Neuron (in vitro differentiated cells): ENCODE results near the gene TMEM106C.
"Not testable (repeated sequence)": the region's sequence is repeated elsewhere in the genome, so short reads cannot be mapped to it uniquely, and the experiment has no call there.

Experiments used
- H2AFZ ChIP-seq: one replicate; pipeline ENCODE4 v1.6.1; 2013; ENCODE audit warnings: low read depth, mild to moderate bottlenecking, inconsistent platforms, low read length, moderate library complexity
- H3K27me3 ChIP-seq: one replicate; pipeline ENCODE4 v1.6.1; 2013; ENCODE audit warnings: low read length; ENCODE audit not compliant: insufficient read depth
- H3K36me3 ChIP-seq: one replicate; pipeline ENCODE4 v1.6.1; 2013; ENCODE audit warnings: low read length; ENCODE audit not compliant: insufficient read depth
- H3K4me1 ChIP-seq: one replicate; pipeline ENCODE4 v1.6.1; 2013; ENCODE audit warnings: low read length; ENCODE audit not compliant: insufficient read depth
- H3K4me3 ChIP-seq: 2 replicates; pipeline ENCODE4 v1.5.1; 2013; ENCODE audit warnings: mild to moderate bottlenecking, low read length, moderate library complexity
- H3K9me3 ChIP-seq: one replicate; pipeline ENCODE4 v1.6.1; 2013; ENCODE audit warnings: low read length

Gene TMEM106C

DNA sequence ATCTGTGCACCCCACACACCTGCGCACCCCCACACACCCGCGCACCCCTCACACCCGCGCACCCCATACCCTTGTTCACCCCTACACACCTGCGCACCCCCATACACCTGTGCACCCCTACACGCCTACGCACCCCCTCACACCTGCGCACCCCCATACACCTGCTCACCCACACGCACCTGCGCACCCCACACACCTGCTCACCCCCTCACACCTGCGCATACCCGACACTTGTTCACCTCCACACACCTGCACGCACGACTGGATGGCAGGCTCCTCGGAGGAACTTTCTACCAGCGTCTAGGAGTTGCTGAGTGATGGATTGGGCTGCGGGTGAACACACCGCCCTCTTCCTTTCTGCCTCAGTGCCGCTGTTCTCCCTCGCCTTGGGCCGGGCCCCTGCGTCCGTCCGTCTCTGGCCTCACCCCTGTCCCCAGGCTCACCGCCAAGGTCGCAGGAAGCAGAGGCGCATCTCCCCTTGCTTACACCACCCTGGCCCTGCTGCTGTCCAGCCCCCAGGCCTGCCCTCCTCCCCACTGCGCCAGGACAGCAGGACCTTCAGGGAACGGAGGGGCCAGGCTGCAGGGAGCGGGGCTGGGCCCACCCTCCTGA lies 20.7 kb upstream of the TMEM106C start:
- no peak overlapping the region for H2AFZ ChIP-seq
- H3K4me1 ChIP-seq = no peaks in the 10 kb centered on the region
- no peaks in the 10 kb centered on the region for H3K9me3 ChIP-seq
- H3K36me3 ChIP-seq = no peaks in the 10 kb centered on the region
- H3K27me3 ChIP-seq = peaks cover 23% of the 10 kb centered on the region
- H3K4me3 ChIP-seq = no peak overlapping the region

DNA sequence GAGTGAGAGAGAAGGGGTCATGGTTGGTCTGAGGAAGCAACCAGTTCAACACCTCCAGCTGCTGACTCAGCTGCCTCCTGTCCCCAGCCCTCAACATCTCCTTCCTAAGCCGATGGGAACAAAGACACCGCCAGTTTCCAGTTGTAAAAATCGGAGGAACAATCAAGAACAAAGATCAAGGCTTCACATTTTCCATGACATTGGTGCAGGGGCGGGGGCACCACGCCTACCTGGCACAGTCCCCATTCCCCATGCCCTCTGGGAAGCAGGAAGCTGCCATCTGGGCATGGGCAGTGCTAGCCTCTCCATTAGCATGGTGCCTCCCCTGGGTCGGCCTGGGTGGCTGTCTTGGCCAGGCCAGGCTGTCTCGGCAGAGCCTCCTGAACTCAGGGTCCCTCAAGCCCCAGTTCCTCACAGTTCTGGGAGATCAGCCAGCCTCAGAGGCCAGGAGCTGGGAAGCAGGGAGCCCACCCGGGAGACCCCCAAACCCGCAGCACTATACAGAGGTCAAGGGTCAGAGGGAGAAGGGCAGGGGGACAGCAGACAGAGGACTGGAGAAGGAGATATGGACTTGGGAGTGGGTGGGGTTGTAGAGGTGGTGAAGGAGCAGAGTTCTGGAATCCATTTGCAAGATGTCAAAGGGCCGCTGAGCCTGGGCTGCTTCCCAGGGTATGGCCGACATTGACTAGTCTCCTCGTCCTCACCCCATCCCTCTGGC lies 19.6 kb upstream of the TMEM106C start:
- Histone ChIP-seq H3K4me1 (no peaks in the 10 kb centered on the region), H3K36me3 (no peaks in the 10 kb centered on the region), H3K4me3 (no peak overlapping the region), H3K27me3 (peaks cover 23% of the 10 kb centered on the region), H3K9me3 (no peaks in the 10 kb centered on the region), H2AFZ (no peak overlapping the region)

DNA sequence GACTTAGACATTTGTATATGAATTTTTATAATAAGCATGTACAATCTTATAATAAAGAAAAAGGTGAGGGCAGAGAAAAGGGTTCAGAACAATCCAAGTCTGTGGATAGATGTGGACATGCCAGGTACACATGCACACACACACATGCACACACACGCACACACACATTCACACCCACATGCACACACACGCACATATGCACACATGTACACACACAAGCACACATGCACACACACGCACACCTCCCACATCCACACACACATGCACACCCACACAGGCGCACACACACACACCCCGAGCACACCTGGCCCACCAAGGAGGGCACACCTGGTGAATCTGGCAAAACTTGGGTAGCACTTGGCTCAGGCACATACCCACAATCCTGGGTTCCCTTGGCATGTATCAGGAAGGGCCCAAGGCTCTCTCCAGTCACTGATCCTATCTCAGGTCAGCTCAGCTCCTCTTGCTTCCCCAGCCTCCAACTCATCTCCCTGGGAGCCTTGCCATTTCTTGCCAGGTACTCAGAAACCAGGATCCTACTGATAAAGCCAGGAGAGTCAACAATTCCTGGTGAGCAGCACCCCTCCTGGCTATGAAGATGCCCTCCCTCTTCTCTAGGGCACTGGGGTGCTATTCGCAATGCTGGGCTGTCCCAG lies 18.6 kb upstream of the TMEM106C start:
- Histone ChIP-seq H2AFZ (no peak overlapping the region), H3K4me1 (no peaks in the 10 kb centered on the region), H3K36me3 (no peaks in the 10 kb centered on the region), H3K4me3 (no peak overlapping the region), H3K27me3 (peaks cover 23% of the 10 kb centered on the region), H3K9me3 (no peaks in the 10 kb centered on the region)

DNA sequence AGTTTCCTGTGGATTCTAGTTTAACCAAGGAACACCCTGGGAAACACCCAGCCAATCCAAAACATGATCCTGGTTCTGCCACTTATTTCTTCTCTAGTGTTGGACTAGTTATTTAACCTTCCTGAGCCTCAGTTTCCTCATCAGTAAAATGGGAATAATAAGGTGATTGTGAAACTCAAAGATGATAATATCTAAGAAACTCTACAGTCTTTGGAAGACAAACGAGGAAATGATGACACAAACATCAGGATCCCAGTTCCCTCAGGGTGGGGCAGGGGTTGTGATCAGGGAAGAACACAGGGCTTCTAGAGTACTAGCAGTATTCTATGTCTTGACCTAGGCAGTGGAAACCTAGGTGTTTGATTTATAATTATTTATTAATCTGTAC lies 18.1 kb upstream of the TMEM106C start:
- Histone ChIP-seq H3K36me3 (no peaks in the 10 kb centered on the region), H3K4me1 (no peaks in the 10 kb centered on the region), H3K9me3 (no peaks in the 10 kb centered on the region), H3K27me3 (peaks cover 23% of the 10 kb centered on the region), H2AFZ (no peak overlapping the region), H3K4me3 (no peak overlapping the region)

DNA sequence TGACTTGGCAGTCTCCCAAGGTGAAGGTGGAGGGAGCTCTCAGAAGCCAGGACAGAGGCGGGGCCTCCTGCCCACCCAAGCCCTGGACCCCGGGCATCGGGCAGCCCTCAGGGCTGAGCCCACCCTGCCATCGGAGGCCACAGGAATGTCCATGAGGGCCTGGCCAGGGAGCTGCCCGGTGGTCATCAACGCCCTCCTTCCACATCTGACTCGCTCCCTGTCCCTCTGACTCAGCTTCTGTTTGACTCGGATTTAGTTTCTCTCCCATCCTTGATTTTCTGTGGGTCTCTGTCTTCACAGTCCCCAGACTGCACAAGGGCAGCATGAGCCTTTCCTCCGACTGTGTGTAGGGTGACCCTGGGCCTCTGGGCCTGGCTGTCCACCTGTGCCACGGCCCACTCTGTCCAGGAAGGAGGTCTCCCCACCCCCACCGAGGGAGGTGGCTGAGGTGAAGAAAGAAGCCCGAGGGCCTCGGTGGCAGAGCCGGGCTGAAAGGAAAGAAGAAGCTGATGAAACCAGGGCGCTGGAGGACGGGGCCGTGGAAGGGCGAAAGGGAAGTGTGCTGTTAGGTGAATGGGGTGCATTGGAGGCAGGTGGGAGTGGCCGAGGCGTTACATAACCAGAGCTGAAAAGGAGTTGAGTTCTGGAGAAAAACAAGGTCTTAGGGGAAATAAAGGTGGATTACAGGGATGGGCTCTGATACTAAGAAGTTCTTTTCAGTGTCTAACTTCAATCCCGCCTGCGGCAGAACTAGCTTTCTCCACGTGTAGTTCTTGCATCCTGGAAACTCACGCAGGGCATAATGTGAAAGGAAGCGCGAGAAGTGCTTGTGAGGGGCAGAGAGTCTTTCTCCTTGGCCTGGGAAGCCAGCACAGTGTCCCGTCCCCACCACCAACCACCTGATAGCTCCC lies 16.7 kb upstream of the TMEM106C start:
- Histone ChIP-seq H2AFZ (no peak overlapping the region), H3K36me3 (no peaks in the 10 kb centered on the region), H3K4me3 (no peak overlapping the region), H3K4me1 (no peaks in the 10 kb centered on the region), H3K27me3 (peaks cover 23% of the 10 kb centered on the region), H3K9me3 (no peaks in the 10 kb centered on the region)

DNA sequence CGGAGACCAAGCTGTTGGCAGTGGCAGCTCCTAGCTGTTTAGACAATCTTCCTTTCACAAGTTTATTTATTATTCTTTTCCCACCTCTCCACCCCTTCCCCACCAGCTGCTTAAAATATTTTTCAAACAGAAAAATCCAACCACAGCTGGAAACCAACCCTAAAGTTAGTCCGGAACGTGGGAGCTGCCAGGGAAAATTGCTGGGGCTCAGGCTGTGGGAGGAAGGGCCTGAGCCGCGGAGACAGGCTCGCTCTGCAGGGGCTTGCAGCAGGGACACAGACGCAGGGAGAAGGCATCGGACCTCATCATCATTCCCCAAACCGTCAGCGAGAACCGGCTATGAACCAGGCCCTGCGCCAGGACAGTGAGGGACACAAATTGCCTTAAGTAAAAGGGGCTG lies 16.1 kb upstream of the TMEM106C start:
- H3K36me3 ChIP-seq = no peaks in the 10 kb centered on the region
- H3K27me3 ChIP-seq = peaks cover 26% of the 10 kb centered on the region
- no peaks in the 10 kb centered on the region for H3K4me1 ChIP-seq
- no peak overlapping the region for H2AFZ ChIP-seq
- no peaks in the 10 kb centered on the region for H3K9me3 ChIP-seq
- no peak overlapping the region for H3K4me3 ChIP-seq

DNA sequence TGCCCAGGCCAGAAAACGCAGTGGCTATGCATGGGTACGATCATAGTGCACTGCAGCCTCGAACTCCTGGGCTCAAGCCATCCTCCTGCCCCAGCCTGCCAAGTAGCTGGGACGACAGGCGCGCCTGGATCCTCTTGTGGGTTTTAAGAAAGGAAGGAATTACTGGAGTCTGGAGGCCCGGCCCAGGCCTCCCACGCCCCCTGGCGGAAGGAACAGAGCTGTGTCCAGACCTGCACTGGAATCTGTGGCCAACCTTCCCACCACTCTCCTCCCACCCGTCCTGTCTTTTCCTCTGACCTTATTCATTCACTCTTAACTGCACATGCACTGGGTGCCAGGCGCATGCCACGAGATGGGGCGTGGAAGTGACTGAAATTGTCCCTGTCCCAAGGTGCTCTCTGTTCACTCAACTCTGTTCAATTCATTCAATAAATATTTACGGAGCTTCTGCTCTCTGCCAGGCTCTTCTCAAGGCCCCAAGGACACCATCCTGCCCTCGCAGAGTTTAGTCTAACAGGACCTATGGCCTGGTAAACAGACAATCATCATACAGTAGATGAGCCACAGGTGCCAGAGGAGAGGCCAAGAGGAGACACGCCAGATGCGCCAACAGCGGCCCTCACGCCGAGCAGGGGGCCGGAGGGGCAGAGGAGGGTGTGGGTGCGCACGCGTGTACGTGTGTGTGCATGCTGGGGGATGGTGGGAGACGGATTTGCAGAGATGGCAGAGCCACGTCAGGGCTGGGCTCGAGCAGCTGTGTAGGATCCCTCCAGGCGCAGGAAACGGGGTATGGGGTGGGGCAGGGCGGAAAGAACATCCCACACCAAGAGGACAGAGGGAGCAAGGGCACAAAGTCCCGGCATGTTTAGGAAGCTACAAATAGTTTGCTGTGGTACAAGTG lies 13.7 kb upstream of the TMEM106C start:
- Histone ChIP-seq H3K4me3 (no peak overlapping the region), H3K36me3 (no peaks in the 10 kb centered on the region), H3K9me3 (no peaks in the 10 kb centered on the region), H3K4me1 (no peaks in the 10 kb centered on the region), H3K27me3 (peaks cover 22% of the 10 kb centered on the region), H2AFZ (no peak overlapping the region)

DNA sequence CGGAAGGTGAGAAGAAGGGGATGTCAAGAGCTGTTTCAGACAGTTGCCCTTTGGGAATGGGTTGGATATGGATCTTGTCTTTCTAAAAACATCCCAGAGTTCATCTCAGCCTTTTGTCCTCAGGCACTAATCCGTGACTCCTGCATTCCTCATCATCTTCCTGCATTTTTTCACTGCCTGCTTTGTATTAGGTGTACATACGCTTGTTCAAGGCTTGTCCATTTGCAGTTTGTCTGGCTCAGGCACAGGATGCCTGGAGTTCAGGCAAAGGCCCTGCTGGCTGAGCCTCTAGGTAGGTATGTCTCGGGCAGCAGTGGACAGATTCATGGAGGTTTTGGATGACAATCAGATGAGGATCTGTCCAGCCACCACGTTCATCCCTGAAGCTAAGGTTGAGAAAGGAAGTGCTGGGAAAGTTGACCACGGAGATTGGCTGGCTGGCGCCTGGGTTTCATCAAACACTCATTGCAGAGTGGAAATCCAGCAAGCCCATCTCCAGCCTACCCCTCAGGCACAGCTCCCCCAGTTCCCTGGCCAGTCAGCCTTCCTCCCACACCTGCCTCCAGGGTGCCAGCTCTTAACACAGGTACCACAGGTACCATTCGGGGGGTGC lies 12.4 kb upstream of the TMEM106C start:
- no peak overlapping the region for H3K4me3 ChIP-seq
- H3K36me3 ChIP-seq = no peaks in the 10 kb centered on the region
- peaks cover 20% of the 10 kb centered on the region for H3K27me3 ChIP-seq
- H2AFZ ChIP-seq = no peak overlapping the region
- no peaks in the 10 kb centered on the region for H3K9me3 ChIP-seq
- H3K4me1 ChIP-seq = no peaks in the 10 kb centered on the region

DNA sequence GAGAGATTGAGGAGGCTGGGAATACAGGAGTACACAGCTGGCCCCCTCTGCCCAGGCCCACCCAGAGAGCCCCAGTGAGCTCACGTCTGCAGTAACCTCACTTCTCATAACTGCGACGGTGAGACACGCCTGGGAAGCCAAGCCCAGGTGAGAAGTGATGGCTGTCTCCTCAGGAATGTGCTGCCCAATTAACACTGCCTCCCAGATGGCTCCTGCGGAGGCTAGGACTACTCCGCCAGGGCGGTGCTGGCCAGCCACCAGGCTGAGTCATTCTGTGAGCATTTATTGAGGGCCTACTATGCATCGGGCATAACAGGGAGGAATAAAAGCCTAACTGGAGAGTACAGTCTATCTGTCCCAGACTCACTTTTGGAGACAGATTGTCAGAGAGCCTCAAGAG lies 9.3 kb upstream of the TMEM106C start:
- H3K4me3 ChIP-seq = no peak overlapping the region
- no peaks in the 10 kb centered on the region for H3K4me1 ChIP-seq
- H2AFZ ChIP-seq = no peak overlapping the region
- peaks cover 2% of the 10 kb centered on the region for H3K9me3 ChIP-seq
- H3K36me3 ChIP-seq = no peaks in the 10 kb centered on the region
- H3K27me3 ChIP-seq = peaks cover 13% of the 10 kb centered on the region

DNA sequence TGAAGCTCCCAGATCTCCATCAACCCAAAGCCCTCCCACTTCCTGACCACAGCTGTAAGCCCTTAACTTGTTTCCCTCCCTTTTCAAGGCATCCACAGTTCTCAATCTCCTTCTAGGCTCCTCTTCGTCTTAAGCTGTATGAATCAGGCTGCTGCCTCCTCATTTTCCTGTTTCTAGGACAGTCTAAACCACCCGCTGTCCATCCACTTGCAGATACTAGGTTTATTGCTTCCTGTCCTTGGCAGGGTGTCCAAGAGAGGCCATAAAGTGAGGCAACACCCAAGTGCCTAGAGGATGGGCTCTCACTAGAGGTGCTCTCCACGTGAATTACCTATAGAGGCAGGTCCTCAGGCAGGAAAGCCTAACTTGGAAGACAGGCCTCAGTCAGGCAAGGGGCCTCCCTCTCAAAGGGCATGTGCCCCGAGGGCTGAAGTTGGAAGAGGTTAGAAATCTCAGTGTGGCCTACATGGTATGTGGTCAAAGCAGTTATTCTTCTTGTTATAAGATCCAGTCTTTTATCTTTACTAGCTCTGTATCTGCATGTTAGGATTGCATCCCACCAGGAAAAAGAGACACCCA lies 8.8 kb upstream of the TMEM106C start:
- Histone ChIP-seq H3K4me1 (no peaks in the 10 kb centered on the region), H3K4me3 (no peak overlapping the region), H2AFZ (no peak overlapping the region), H3K27me3 (peaks cover 13% of the 10 kb centered on the region), H3K36me3 (no peaks in the 10 kb centered on the region), H3K9me3 (peaks cover 2% of the 10 kb centered on the region)

DNA sequence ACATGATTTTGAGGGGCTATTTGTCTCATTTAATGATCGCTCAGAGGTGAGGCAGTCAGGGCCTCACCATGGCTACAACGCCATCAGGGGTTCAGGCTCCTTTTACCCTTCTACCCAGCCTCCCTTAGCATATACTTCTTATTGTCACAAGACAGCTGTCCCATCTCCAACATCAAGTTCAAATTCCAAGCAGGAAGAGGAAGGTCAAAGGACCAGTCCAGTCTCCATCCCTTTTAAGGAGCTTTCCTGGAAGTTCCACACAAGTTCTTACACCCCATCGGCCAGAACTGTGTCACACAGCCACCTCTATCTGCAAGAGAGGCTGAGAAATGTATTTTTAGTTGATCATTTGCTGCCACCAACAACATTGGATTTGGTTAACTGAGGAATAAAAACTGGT lies 8.3 kb upstream of the TMEM106C start:
- no peaks in the 10 kb centered on the region for H3K36me3 ChIP-seq
- peaks cover 2% of the 10 kb centered on the region for H3K9me3 ChIP-seq
- H3K27me3 ChIP-seq = peaks cover 13% of the 10 kb centered on the region
- no peaks in the 10 kb centered on the region for H3K4me1 ChIP-seq
- no peak overlapping the region for H2AFZ ChIP-seq
- no peak overlapping the region for H3K4me3 ChIP-seq

DNA sequence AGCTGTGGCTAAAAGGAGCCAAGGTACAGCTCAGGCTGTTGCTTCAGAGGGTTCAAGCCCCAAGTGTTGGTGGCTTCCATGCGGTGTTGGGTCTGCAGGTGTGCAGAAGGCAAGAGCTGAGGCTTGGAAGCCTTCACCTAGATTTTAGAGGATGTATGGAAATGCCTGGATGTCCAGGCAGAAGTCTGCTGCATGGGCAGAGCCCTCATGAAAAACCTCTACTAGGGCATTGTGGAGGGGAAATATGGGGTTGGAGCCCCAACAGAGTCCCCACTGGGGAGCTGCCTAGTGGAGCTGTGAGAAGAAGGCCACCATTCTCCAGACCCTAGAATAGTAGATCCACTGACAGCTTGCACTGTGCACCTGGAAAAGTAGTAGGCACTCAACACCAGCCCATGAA lies 5.7 kb upstream of the TMEM106C start:
- not testable (repeated sequence) for H3K4me1 ChIP-seq, H3K4me3 ChIP-seq, H2AFZ ChIP-seq, H3K27me3 ChIP-seq, H3K36me3 ChIP-seq, H3K9me3 ChIP-seq
